ENCODE results near the gene EFHC2.

GRCh38 chrX:44314259-44314734 is 29.2 kb downstream of the EFHC2 start:
- TF ChIP-seq CTCF (IDR thresholded peaks at IDR 0.05; ENCODE audit: control extremely low read depth in 1 of 3, insufficient read depth in 1 of 3, low read depth in 1 of 3, low read length in 3 of 3) (no peak), EZH2 (IDR thresholded peaks at IDR 0.05; ENCODE audit: low read depth, low read length, severe bottlenecking) (no peak), CEBPB (IDR thresholded peaks at IDR 0.05; ENCODE audit: low read depth, low read length) (no peak), MAFK (IDR thresholded peaks at IDR 0.05; ENCODE audit: low read depth, low read length) (no peak), CHD2 (IDR thresholded peaks at IDR 0.05; ENCODE audit: low read length) (no peak), RAD21 (IDR thresholded peaks at IDR 0.05 in 1 of 2, conservative IDR thresholded peaks at IDR 0.05 in 1 of 2; ENCODE audit: low read depth in 2 of 2, low read length in 2 of 2) (no peak), ZNF274 (IDR thresholded peaks at IDR 0.05; ENCODE audit: borderline replicate concordance, extremely low read depth, low read length) (no peak), CREB1 (IDR thresholded peaks at IDR 0.05) (no peak), BACH1 (IDR thresholded peaks at IDR 0.05; ENCODE audit: low read length) (no peak), GABPA (IDR thresholded peaks at IDR 0.05; ENCODE audit: borderline replicate concordance, insufficient read depth, low read length) (no peak), POLR2A (IDR thresholded peaks at IDR 0.05; ENCODE audit: control extremely low read depth in 1 of 2, low read depth in 2 of 2, low read length in 2 of 2) (no peak), RFX5 (IDR thresholded peaks at IDR 0.05; ENCODE audit: borderline replicate concordance, low read depth, low read length) (no peak), RNF2 (IDR thresholded peaks at IDR 0.05; ENCODE audit: borderline replicate concordance, low read depth, low read length, missing control alignments, poor library complexity, severe bottlenecking) (no peak), YY1 (IDR thresholded peaks at IDR 0.05; ENCODE audit: low read depth, low read length) (no peak)
